Stimulated activated CD4-positive, alpha-beta T cell treated with anti-CD3 and anti-CD28 coated beads, Interleukin-1b, Interleukin-23, amount 100 ng/mL, for 1 hour (primary cell): ENCODE results near the gene FAM210B.
"Not testable (repeated sequence)": the region's sequence is repeated elsewhere in the genome, so short reads cannot be mapped to it uniquely, and the experiment has no call there.

Source experiments
- DNase-seq, 2 donors: peaks; one replicate each; pipeline ENCODE4 v3.0.0-alpha.2; 2020; ENCODE audit warnings: low read depth in 2 of 2

The FAM210B gene, protein sequence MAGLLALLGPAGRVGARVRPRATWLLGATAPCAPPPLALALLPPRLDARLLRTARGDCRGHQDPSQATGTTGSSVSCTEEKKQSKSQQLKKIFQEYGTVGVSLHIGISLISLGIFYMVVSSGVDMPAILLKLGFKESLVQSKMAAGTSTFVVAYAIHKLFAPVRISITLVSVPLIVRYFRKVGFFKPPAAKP

GRCh38 chr20:56358600-56359211 is at the start of gene FAM210B:
TSS of gene FAM210B (plus strand) at chr20:56358974. CDS start at chr20:56359006, 32 bp downstream.
- DNase-seq: peak; percentile 64 to 68

DNA sequence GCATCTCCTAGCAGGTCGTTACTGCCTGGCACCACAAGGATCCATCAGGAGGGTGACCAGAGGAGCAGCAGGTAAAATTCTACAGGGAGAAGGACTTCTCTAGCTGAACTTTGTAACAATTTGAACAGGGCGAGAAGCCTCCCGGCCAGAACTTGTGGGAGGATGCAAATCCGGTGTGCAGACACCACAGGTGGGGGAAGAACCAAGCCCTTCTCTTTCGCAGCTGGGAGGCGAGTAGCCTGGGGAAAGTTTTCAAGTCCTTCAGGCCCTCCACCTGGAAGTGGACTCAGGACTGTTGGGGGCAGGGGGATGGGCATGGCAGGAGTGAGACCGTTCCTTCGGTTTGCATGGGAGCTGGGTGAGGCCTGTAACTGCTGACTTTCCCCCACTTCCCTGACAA is 42.7 kb upstream of the FAM210B start:
- no peak for DNase-seq

GRCh38 chr20:56316483-56316882 is 42.3 kb upstream of the FAM210B start:
- no peak for DNase-seq

DNA sequence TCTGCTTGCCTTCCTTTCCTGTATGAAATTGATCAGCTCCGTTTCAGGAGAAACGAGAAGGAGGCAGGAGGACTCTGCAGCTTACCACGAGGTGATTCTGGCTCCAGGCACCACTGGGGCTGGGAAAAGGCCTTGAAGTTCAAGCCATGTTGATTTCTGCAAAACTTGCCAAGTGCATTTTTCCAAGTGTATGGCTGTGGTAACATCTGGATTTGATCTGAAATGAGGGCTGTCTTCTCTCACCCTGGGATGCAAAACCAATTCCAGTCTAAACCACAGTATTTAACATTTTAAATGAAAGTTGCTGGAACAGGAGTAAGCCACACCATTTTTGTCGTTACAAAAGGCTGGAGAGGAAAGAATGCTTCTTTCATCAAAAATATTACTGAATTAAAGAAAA is 36.1 kb upstream of the FAM210B start:
- DNase-seq: no peak

GRCh38 chr20:56323206-56323605 is 35.6 kb upstream of the FAM210B start:
- DNase-seq: no peak

DNA sequence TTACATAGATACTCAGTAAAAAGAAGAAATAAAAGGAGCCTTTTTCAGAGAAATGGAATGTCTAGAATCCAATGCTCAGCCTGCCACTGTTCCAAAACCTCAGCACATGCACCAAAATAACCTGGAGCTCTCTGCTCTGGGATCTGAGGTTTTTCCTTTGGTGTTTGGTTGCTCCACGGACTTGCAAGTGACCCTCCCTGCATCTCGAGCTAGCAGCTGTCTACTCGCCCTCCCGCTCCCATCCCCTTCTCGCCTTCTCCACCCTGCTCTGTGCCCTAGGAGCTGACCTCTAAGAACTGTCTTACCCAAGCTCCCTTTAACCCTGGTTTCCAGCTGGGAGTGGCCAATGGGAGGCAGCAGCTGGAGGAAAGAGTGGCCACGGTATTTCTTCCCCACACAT is 35.1 kb upstream of the FAM210B start:
- DNase-seq: no peak

- DNase-seq: no peak
These were observed 34.0 kb upstream of the FAM210B start for GRCh38 chr20:56324806-56325205.

DNA sequence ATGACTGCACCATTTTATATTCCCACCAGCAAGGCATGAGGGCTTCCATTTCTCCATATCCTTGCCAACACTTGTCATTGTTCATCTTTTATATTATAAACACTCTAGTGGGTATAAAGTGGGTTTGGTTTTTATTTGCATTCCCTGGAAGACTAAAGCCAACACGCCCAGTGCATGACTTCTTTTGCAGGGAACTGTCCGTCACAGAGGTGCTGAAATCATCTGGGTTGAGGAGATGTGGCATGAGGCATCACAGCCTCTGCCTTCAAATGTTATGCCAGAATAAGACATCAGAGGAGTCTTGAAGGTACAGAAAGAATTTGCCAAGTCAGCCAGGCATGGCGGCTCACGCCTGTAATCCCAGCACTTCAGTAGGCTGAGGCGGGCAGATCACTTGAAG is 29.9 kb upstream of the FAM210B start:
- no peak for DNase-seq

DNA sequence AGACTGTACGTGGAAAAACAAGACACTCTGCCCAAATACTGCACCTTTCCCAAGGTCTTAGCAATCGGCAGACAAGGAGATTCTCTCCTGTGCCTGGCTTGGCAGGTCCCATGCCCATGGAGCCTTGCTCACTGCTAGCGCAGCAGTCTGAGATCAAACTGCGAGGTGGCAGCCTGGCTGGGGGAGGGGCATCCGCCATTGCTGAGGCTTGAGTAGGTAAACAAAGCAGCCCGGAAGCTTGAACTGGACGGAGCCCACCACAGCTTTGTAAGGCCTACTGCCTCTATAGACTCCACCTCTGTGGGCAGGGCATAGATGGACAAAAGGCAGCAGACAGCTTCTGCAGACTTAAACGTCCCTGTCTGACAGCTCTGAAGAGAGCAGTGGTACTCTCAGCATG is 22.1 kb upstream of the FAM210B start:
- DNase-seq: not testable (repeated sequence)

- no peak for DNase-seq
These were observed 16.0 kb upstream of the FAM210B start for GRCh38 chr20:56342783-56343182.

DNA sequence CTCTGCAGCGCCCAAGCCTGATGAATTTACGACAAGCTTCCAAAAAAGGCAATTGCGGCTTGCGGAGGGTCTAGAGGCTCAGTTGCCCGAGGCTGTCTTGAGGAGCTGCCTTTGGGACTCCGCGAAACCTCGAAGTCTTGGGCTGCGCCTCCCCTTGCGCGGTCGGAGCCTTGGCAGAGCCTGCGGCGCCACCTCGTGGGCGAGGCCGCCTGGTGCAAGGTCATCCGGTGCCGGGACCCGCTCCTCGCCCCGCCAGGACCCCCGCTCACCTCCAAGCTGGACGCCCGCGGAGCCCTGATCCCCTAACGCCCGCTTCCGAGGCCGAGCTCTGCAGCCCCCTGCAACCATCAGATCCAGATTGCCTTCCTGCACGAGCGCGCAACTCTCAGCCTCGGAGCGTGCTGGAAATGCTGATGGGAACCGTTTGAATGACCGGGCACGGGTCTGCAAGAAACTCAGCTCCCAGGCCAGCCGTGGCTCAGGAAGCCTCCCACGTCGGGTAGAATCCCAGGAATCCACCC is 14.9 kb upstream of the FAM210B start:
- DNase-seq: no peak

DNA sequence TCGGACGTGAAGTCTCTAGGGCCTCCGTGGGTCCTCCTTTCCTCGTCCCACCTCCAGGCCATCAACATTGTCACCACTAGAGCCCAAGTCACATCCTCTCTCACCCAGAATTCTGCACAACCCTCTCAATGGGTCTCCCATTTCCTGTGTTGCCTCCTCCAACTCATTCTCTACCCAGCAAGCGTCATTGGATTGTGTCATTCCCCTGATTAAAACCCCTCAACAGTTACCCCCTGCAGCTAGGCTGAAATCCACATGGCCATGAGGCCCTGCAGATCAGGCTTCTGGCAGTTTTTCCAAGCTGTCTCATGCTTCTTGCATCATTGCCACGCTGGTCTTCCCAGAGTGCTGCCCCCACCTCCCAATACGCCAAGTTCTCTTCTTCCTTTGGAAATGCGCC is 12.9 kb upstream of the FAM210B start:
- DNase-seq: no peak

- no peak for DNase-seq
These were observed 11.0 kb upstream of the FAM210B start for GRCh38 chr20:56347628-56348304.

GRCh38 chr20:56348305-56348693 is 10.5 kb upstream of the FAM210B start:
- no peak for DNase-seq

DNA sequence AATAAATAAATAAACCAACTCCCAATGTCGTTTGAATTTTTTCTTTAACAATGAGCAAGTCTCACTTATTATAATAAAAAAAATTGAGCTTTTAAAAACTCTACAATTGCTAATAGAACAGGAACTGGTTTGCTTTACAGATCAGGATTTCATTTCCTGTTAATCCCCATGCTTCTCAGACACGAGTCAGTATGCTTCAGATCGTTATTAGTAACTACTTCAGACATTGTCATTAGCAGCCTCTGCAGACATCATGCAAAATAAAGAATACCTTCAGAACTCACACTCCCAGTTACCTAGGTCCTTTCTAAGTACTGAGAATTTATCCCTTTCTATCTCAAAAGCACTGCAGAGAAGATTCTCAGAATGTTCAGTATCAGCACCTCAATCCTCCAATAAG is 10.0 kb upstream of the FAM210B start:
- no peak for DNase-seq

DNA sequence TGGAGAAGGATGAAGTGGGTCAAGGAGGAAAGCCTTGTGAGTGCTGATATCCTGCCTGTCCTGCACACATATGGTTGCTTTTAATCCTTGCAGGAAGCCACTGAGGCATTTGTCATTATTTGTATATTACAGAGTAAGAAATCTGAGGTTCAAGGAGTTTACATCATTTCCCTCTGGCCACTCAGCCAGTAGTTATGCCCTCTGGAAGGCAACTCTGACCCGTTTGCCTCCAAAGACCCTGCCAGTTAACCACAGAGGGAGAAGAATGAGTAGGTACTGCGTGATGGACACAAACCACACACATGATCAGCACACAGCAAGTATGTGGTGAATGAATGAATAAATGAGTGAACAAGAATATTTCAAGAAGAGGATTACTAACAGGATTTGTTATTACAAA is 7.9 kb upstream of the FAM210B start:
- DNase-seq: no peak

- DNase-seq: no peak
These were observed 6.3 kb upstream of the FAM210B start for GRCh38 chr20:56352345-56353055.

DNA sequence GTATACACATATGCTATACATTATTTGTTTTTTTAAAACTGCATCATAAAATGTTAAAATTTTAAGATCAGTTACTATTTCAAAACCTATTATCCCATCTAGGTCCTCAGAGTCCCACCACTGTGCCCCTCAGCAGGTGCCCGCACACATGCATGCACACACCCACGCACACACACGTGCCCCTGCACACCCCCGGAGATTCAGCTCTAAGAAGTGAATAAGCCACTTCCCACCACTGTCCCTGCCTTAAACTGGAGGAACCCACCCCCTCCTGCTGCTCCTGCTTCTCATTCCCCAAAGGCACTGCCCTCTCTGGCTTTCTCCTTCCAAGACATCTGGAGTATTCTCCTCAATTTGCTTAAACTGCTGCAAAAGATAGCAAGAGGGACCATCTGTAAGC is 5.4 kb upstream of the FAM210B start:
- no peak for DNase-seq

DNA sequence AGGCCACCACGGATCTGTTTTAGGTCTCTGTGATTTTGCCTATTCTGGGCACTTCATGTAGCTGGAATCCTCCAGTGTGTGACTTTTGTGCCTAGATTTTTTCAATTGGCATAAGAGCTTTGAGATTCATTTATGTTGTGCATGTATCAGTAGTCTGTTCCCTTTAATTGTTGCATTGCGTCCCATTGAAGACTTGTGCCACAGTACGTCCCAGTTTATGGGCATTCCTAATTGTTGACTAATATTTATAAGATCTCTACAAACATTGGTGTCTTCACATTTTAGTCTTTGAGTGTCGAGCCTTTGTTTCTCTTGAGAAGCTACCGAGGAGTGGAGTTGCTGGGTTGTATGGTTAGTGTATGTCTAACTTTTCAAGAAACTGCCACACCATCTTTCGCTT is 704 bp upstream of the FAM210B start:
- DNase-seq: no peak

GRCh38 chr20:56359212-56360132 is 698 bp downstream of the FAM210B start:
- no peak for DNase-seq

DNA sequence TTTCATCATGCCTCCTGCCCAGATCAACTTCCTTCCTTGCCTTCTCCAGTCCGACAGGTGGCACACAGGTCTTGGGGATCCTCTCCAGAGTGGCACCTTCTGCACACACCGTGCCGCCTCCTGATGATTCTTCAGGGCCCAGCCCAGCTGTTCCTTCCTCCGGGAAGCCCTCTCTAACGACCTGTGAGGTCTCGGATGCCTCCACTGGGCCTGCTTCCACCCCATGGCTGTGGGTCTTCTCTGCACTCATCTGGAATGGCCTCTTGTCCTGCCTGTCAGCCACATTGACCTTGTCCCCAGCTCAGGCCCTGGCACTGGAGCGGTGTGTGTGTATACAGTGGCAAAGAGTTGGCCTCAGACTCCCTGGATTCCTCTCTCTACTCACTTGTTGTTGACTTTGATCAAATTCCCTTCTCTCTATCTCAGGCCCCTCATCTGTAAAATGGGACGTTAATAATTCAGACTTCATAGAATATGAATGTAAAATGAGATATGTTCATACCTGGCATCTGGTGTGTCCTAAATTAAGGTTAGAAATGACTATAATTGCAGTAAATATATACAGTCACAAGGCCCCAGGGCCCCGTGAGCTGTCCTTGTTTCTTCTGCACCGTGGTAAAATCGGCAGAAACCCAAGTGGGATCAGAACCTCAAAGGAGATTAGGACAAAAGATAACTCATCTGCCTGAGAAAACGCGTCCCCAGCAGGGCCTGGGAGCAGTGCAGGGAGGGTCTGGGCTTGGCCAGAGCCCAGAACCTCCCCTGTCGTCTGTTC is 1.5 kb downstream of the FAM210B start:
- no peak for DNase-seq
